Endothelial cell of umbilical vein (primary cell): ENCODE measurements around the gene TRIP10. TPM values are rescaled to one million over a fixed set of nuclear protein-coding genes. Genes with fewer than 3 reads are reported as not detected.

ENCODE experiments used
- BruUV-seq: library from RNA; stranded (reverse); fragments of 400-500 nt; replicated peaks from 2 replicates; lab custom pipeline; 2021; lab: Mats Ljungman, UMichigan
- CTCF ChIA-PET: fragments of 300-600, 350-600 bp; sonication (Branson Sonifier 250); formaldehyde crosslinking; loops from one replicate; lab custom pipeline; 2021; ENCODE audit warnings: antibody characterized with exemption, inconsistent platforms; lab: Charles Lee
- POLR2A ChIA-PET: fragments of 300-600, 350-600 bp; sonication (Branson Sonifier 250); formaldehyde crosslinking; loops from one replicate; lab custom pipeline; 2021; ENCODE audit warnings: antibody characterized with exemption, inconsistent platforms; lab: Charles Lee
- DNase-seq: peaks from one replicate; pipeline ENCODE4 v3.0.0-alpha.2; 2011; ENCODE audit warnings: low read depth, low spot score
- FAIRE-seq: peaks from 2 replicates; lab custom pipeline; 2011; peaks lifted over from hg19 to GRCh38; lab: Jason Lieb, UNC
- H2AFZ ChIP-seq: 2 replicates; pipeline ENCODE4 v1.6.0; 2012; ENCODE audit warnings: low read depth, low read length, control low read depth, inconsistent platforms
- H3K27ac ChIP-seq: 2 replicates; pipeline ENCODE4 v1.5.1; 2011; ENCODE audit warnings: low read depth, mild to moderate bottlenecking, control low read depth, low read length, moderate library complexity; ENCODE audit not compliant: insufficient read depth
- H3K27me3 ChIP-seq, 2 experiments: 2 replicates each; pipeline versions ENCODE4 v1.6.0 to v1.6.1; 2011; ENCODE audit warnings: low read length in 2 of 2, mixed read lengths in 1 of 2; ENCODE audit not compliant: control insufficient read depth in 2 of 2, insufficient read depth in 2 of 2
- H3K36me3 ChIP-seq, 2 experiments: 2 replicates in 1 of 2; 3 replicates in 1 of 2; pipeline ENCODE4 v1.5.1; 2011; ENCODE audit warnings: low read length in 2 of 2, mild to moderate bottlenecking in 1 of 2, moderate library complexity in 1 of 2; ENCODE audit not compliant: control insufficient read depth in 2 of 2, insufficient read depth in 2 of 2; ENCODE audit errors: extremely low read depth in 1 of 2
- H3K4me1 ChIP-seq: 3 replicates; pipeline ENCODE4 v1.5.1; 2011; ENCODE audit warnings: mild to moderate bottlenecking, low read length; ENCODE audit not compliant: control insufficient read depth, insufficient read depth; ENCODE audit errors: extremely low read depth
- H3K4me2 ChIP-seq: 2 replicates; pipeline ENCODE4 v1.6.1; 2011; ENCODE audit warnings: low read length, control low read depth, mixed read lengths; ENCODE audit not compliant: insufficient read depth
- H3K4me3 ChIP-seq, 3 experiments: fragments of 200-600 bp in 1 of 3; sonication (generic), shearing (Covaris generic) in 1 of 3; replicated peaks in 1 of 3; 2 replicates each; pipeline ENCODE4 v1.5.1; 2011 to 2016; ENCODE audit warnings: control low read depth in 3 of 3, low read length in 3 of 3, mild to moderate bottlenecking in 2 of 3, inconsistent platforms in 1 of 3, low read depth in 1 of 3, moderate library complexity in 1 of 3; ENCODE audit not compliant: insufficient read depth in 1 of 3
- H3K79me2 ChIP-seq: 2 replicates; pipeline ENCODE4 v1.6.0; 2012; ENCODE audit warnings: low read length, inconsistent platforms; ENCODE audit not compliant: control insufficient read depth, insufficient read depth
- H3K9ac ChIP-seq: replicated peaks from 2 replicates; pipeline ENCODE3; 2011; ENCODE audit warnings: low read length, control low read depth; ENCODE audit not compliant: insufficient read depth; ENCODE audit errors: extremely low read depth
- H3K9me1 ChIP-seq: replicated peaks from 3 replicates; pipeline ENCODE4 v1.6.0; 2011; ENCODE audit warnings: mild to moderate bottlenecking, low read length; ENCODE audit not compliant: control insufficient read depth, insufficient read depth; ENCODE audit errors: extremely low read depth
- H3K9me3 ChIP-seq: replicated peaks from 2 replicates; pipeline ENCODE4 v1.5.1; 2012; ENCODE audit warnings: low read length, inconsistent platforms; ENCODE audit not compliant: control insufficient read depth, insufficient read depth
- H4K20me1 ChIP-seq: replicated peaks from 2 replicates; pipeline ENCODE3; 2011; ENCODE audit warnings: mild to moderate bottlenecking, low read length; ENCODE audit not compliant: control insufficient read depth, insufficient read depth; ENCODE audit errors: extremely low read depth
- EZH2 ChIP-seq: IDR thresholded peaks from 2 replicates; pipeline ENCODE4 v1.6.1; 2012; ENCODE audit warnings: borderline replicate concordance, low read depth, mild to moderate bottlenecking, moderate library complexity, low read length, inconsistent platforms; ENCODE audit not compliant: severe bottlenecking
- FOS ChIP-seq: IDR thresholded peaks from 2 replicates; pipeline ENCODE4 v1.6.1; 2011; ENCODE audit warnings: mild to moderate bottlenecking, low read length, moderate library complexity, borderline replicate concordance; ENCODE audit not compliant: insufficient read depth
- GATA2 ChIP-seq: IDR thresholded peaks from 2 replicates; pipeline ENCODE4 v1.7.0; 2011; ENCODE audit warnings: low read depth, mild to moderate bottlenecking, moderate library complexity, mixed read lengths, low read length; ENCODE audit not compliant: insufficient read length, insufficient read depth
- JUN ChIP-seq: IDR thresholded peaks from 2 replicates; pipeline ENCODE4 v1.6.1; 2011; ENCODE audit warnings: borderline replicate concordance, low read depth; ENCODE audit not compliant: insufficient read length, insufficient read depth
- MYC ChIP-seq: IDR thresholded peaks from one replicate; pipeline ENCODE4 v1.6.1; 2011; ENCODE audit warnings: mild to moderate bottlenecking, low read depth, low read length
- POLR2A ChIP-seq: IDR thresholded peaks from 2 replicates; pipeline ENCODE4 v1.6.1; 2012; ENCODE audit warnings: low read depth, mild to moderate bottlenecking, control low read depth, low read length
- POLR2AphosphoS5 ChIP-seq: IDR thresholded peaks from 2 replicates; pipeline ENCODE4 v1.6.1; 2012; ENCODE audit warnings: low read depth, mild to moderate bottlenecking, control low read depth, low read length, moderate library complexity; ENCODE audit not compliant: insufficient read depth
- dilution Hi-C: fragments of 300-500 bp; cut with MboI; formaldehyde crosslinking; loops from one replicate; pipeline ENCODE4 v1.15.0; 2019; ENCODE audit warnings: low sequenced_read_pairs; ENCODE audit not compliant: extremely low pct_ligation_motif_present
- intact Hi-C: fragments of 100-400 bp; cut with micrococcal nuclease; formaldehyde crosslinking; loops from one replicate; pipeline ENCODE4 v1.10.0; 2022
- polyA plus RNA-seq, 4 experiments: library from polyadenylated mRNA; depleted of rRNA in 3 of 4; stranded (reverse) in 3 of 4; unstranded in 1 of 4; fragments of >200 nt; gene quantifications; 2 replicates each; pipeline versions ENCODE4 v1.2.1 to v1.2.3, GENCODE V29; 2011 to 2012; ENCODE audit warnings: missing spikeins in 1 of 4
- total RNA-seq: library from RNA; stranded (reverse); gene quantifications from 2 replicates; pipeline ENCODE4 v1.2.3, GENCODE V29; 2021
- TF ChIP-seq, protein P1 (sequence below): IDR thresholded peaks from 2 replicates; pipeline ENCODE4 v1.6.1; 2011; ENCODE audit not compliant: insufficient read depth, insufficient read length
- TF ChIP-seq, protein P2 (sequence below), 2 donors: IDR thresholded peaks; 1 replicate in 1 of 2; 2 replicates in 1 of 2; pipeline ENCODE4 v1.5.1; 2011; ENCODE audit warnings: low read length in 2 of 2, mild to moderate bottlenecking in 2 of 2, moderate library complexity in 2 of 2, control low read depth in 1 of 2, inconsistent platforms in 1 of 2, low read depth in 1 of 2; ENCODE audit not compliant: insufficient read depth in 1 of 2; ENCODE audit errors: extremely low read depth in 1 of 2

The TRIP10 gene
- total and polyA plus RNA-seq, 2 donors (not counting 3 experiments of a cell fraction or from before 2014, with no cell fraction given), result 28.4 to 69.3 TPM

- Histone ChIP-seq H3K4me1 (peaks cover 22% of the 10 kb centered on the region), H3K9me1 (no peaks in the 10 kb centered on the region), H3K79me2 (no peaks in the 10 kb centered on the region), H3K4me3 (no peak overlapping the region), H3K9me3 (no peaks in the 10 kb centered on the region), H4K20me1 (no peaks in the 10 kb centered on the region), H3K27ac (no peak overlapping the region), H3K36me3 (peaks cover 0 to 5% of the 10 kb centered on the region in 2 experiments), H3K27me3 (no peaks in the 10 kb centered on the region), H3K9ac (no peak overlapping the region), H2AFZ (no peak overlapping the region), H3K4me2 (no peak overlapping the region)
- TF ChIP-seq POLR2AphosphoS5 (no peak), GATA2 (no peak), FOS (no peak), JUN (no peak), POLR2A (no peak), MYC (no peak), EZH2 (no peak)
- TF ChIP-seq, protein P1, sequence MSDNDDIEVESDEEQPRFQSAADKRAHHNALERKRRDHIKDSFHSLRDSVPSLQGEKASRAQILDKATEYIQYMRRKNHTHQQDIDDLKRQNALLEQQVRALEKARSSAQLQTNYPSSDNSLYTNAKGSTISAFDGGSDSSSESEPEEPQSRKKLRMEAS, result no peak
- TF ChIP-seq, protein P2, sequence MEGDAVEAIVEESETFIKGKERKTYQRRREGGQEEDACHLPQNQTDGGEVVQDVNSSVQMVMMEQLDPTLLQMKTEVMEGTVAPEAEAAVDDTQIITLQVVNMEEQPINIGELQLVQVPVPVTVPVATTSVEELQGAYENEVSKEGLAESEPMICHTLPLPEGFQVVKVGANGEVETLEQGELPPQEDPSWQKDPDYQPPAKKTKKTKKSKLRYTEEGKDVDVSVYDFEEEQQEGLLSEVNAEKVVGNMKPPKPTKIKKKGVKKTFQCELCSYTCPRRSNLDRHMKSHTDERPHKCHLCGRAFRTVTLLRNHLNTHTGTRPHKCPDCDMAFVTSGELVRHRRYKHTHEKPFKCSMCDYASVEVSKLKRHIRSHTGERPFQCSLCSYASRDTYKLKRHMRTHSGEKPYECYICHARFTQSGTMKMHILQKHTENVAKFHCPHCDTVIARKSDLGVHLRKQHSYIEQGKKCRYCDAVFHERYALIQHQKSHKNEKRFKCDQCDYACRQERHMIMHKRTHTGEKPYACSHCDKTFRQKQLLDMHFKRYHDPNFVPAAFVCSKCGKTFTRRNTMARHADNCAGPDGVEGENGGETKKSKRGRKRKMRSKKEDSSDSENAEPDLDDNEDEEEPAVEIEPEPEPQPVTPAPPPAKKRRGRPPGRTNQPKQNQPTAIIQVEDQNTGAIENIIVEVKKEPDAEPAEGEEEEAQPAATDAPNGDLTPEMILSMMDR (IDR thresholded peaks at IDR 0.05; ENCODE audit: extremely low read depth in 1 of 2, insufficient read depth in 1 of 2, low read depth in 1 of 2, low read length in 2 of 2), result no peak
- dilution Hi-C loops, result no loop called here
- no TSS peak for BruUV-seq
- no peak for FAIRE-seq
- intact Hi-C loops, result loop anchor here (10.0 kb wide), 2 partner anchors 56 to 306 kb away; partner anchors contain the start of genes KHSRP and TNFSF14
- CTCF ChIA-PET, result no interaction called here
- DNase-seq, result no peak
- POLR2A ChIA-PET, result interaction anchor here (0.7 kb wide), 1 partner anchor 15 kb away, joined by 5 read pairs; no protein-coding TSS in a partner anchor
Measured at GRCh38 chr19:6730941-6731670, 8.4 kb upstream of the TRIP10 start.
